HUES48 (cell line): ENCODE results near the gene TP73.
"Not testable (repeated sequence)": the region's sequence is repeated elsewhere in the genome, so short reads cannot be mapped to it uniquely, and the experiment has no call there.

Experiments
- H3K27ac ChIP-seq: one replicate; pipeline ENCODE4 v1.7.0; 2013; ENCODE audit warnings: low read depth, low read length, inconsistent platforms
- H3K27me3 ChIP-seq: 2 replicates; pipeline ENCODE4 v1.6.1; 2013; ENCODE audit warnings: mild to moderate bottlenecking, low read length; ENCODE audit not compliant: control insufficient read depth, insufficient read depth
- H3K36me3 ChIP-seq: 2 replicates; pipeline ENCODE4 v1.6.1; 2013; ENCODE audit warnings: low read length; ENCODE audit not compliant: control insufficient read depth, insufficient read depth
- H3K4me1 ChIP-seq: 2 replicates; pipeline ENCODE4 v1.6.1; 2013; ENCODE audit warnings: mild to moderate bottlenecking, low read length; ENCODE audit not compliant: control insufficient read depth, insufficient read depth
- H3K4me3 ChIP-seq: 2 replicates; pipeline ENCODE4 v1.5.1; 2013; ENCODE audit warnings: mild to moderate bottlenecking, low read depth, low read length
- H3K9ac ChIP-seq: 2 replicates; pipeline ENCODE4 v1.6.1; 2013; ENCODE audit warnings: mild to moderate bottlenecking, low read depth, low read length, moderate library complexity
- H3K9me3 ChIP-seq: 2 replicates; pipeline ENCODE4 v1.6.1; 2013; ENCODE audit warnings: low read length; ENCODE audit not compliant: control insufficient read depth, insufficient read depth

Gene TP73

DNA sequence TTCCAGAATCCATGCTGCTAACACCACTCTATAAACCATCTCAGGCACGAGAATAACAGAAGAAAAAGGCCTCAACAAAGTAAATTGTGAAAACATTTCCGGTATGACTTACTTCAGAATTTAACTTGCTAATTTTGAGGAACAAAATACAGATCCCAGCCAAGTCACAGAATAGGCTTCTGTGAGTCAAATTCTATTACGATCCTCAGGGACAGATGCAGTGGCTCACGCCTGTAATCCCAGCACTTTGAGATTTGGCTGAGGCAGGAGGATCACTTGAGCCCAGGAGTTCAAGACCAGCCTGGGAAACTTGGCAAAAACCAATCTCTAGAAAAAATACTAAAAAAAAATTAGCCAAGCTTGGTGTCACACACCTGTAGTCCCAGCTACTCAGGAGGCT is 91.1 kb downstream of the TP73 start:
- no peaks in the 10 kb centered on the region for H3K9me3 ChIP-seq
- no peak overlapping the region for H3K9ac ChIP-seq
- peaks cover 11% of the 10 kb centered on the region for H3K4me1 ChIP-seq
- H3K27ac ChIP-seq: no peak overlapping the region
- H3K4me3 ChIP-seq: no peak overlapping the region
- H3K27me3 ChIP-seq: no peaks in the 10 kb centered on the region
- peaks cover 52% of the 10 kb centered on the region for H3K36me3 ChIP-seq

- Histone ChIP-seq H3K9me3 (no peaks in the 10 kb centered on the region), H3K4me3 (no peak overlapping the region), H3K4me1 (peaks cover 11% of the 10 kb centered on the region), H3K27ac (no peak overlapping the region), H3K36me3 (peaks cover 48% of the 10 kb centered on the region), H3K9ac (no peak overlapping the region), H3K27me3 (no peaks in the 10 kb centered on the region)
These were observed 91.5 kb downstream of the TP73 start for GRCh38 chr1:3743826-3744225.

GRCh38 chr1:3744646-3745045 is 92.3 kb downstream of the TP73 start:
- Histone ChIP-seq H3K27ac (no peak overlapping the region), H3K4me3 (no peak overlapping the region), H3K9ac (no peak overlapping the region), H3K4me1 (peaks cover 11% of the 10 kb centered on the region), H3K36me3 (peaks cover 40% of the 10 kb centered on the region), H3K9me3 (no peaks in the 10 kb centered on the region), H3K27me3 (no peaks in the 10 kb centered on the region; the same call in 1 of the 2 replicates)

DNA sequence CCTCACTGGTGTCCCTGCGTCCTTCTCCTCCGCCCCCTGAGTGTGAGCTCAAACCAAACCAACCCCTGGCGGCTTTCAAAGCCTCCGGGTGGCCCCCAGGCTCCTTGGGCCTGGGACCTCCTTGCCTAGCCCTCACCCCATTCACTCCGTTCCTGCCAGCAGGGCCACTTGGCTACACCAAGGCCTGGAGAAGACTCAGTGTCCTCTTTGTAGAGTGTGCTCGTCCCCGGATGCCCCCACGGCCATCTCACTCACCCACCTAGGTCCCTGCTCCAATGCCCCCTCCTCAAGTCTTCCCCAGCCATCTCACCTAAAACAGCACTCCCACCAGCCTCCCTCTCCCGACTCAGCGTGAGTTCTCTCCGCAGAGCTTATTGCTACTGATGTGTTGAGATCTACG is 92.8 kb downstream of the TP73 start:
- Histone ChIP-seq H3K4me3 (no peak overlapping the region), H3K4me1 (peaks cover 11% of the 10 kb centered on the region), H3K36me3 (peaks cover 36% of the 10 kb centered on the region), H3K27me3 (no peaks in the 10 kb centered on the region; the same call in 1 of the 2 replicates), H3K9me3 (no peaks in the 10 kb centered on the region), H3K27ac (no peak overlapping the region), H3K9ac (no peak overlapping the region)

DNA sequence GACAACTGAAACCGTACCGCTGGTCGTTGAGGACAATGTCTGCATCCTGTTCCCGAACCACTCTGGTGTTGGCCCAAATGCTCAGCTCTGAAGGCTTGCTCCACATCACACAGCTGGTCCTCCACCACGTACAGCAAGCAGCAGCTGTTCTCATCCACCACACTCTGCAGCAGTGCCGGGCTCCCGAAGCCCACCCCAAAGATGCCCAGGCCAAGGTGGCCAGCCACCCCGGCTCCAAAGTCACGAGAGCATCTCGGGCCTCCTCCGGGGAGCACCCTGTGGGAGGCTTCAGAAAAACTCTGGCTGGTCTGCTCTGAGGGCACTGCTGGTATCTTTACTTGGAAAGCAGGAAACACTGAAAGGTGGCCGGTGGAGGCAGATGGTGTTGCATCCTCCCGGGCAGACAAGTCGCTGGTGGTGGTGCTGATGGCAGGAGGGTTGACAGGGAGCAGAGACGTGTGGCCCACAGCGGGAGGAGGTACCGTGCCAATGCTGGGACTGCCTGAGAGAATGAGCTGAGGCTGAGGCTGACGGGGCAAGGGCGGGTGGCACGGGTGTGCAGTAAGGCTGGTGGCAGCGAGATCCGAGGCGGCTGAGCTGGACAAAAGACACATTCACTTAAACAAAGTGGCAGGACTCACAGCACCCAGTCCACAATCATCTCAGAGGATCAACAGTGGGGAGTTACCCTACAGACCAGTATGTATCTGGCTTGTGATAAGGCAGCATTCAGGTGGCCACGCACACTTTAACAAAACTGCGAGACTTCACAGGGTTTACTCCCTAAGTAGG is 93.5 kb downstream of the TP73 start:
- H3K9ac ChIP-seq: 0 out of 2 replicates have a peak overlapping the region, but pooled peaks have one; percentile 60
- H3K27me3 ChIP-seq: peaks cover 5% of the 10 kb centered on the region; the same call in 1 of the 2 replicates
- no peaks in the 10 kb centered on the region for H3K9me3 ChIP-seq
- H3K4me1 ChIP-seq: peaks cover 11% of the 10 kb centered on the region
- H3K4me3 ChIP-seq: peak overlapping the region; percentile 89
- H3K27ac ChIP-seq: no peak overlapping the region
- H3K36me3 ChIP-seq: peaks cover 29% of the 10 kb centered on the region

GRCh38 chr1:3746389-3746829 is 94.1 kb downstream of the TP73 start:
- peaks cover 23% of the 10 kb centered on the region for H3K36me3 ChIP-seq
- H3K9ac ChIP-seq: peak overlapping the region; percentile 60
- H3K4me1 ChIP-seq: peaks cover 11% of the 10 kb centered on the region
- no peaks in the 10 kb centered on the region for H3K9me3 ChIP-seq
- H3K27ac ChIP-seq: peak overlapping the region; percentile 66
- peaks cover 5% of the 10 kb centered on the region; the same call in 1 of the 2 replicates for H3K27me3 ChIP-seq
- peak overlapping the region; percentile 89 for H3K4me3 ChIP-seq

DNA sequence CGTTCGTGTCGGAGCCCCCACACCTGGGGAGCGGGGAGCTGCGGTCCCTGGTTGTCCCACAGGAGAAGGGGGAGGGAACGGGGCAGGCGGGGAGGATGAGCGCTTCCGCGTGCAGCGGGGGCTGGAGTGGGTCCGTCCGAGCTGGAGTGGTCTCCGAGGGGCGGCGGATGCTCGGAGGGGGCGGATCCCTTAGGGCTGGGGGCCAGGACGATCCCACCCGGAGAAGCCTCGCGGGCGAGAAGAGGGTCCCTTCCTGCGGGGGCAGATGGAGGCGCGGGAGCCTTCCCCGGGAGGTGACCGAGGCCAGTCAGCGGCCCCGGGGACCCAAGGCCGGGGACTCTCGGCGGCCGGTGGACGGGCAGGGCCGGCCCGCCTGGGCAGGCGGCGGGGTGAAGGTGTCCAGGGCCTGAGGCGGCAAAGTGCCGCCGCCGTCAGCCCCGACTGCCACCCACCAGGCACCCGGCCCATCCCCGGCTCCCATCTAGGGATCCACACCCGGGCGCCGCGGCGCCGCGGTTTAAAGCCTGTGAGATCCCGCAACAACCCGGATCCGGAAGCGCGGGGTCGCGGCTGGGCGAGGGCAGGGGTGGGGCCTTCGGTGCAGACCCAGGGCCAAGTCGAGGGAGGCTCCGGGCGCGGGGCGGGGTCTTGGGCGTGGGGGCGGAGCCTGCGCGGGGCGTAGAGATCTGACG is 94.7 kb downstream of the TP73 start:
- H3K9ac ChIP-seq: peak overlapping the region; percentile 60
- no peaks in the 10 kb centered on the region for H3K9me3 ChIP-seq
- H3K27ac ChIP-seq: peak overlapping the region; percentile 66
- peaks cover 11% of the 10 kb centered on the region for H3K4me1 ChIP-seq
- peak overlapping the region; percentile 89 for H3K4me3 ChIP-seq
- peaks cover 5% of the 10 kb centered on the region; the same call in 1 of the 2 replicates for H3K27me3 ChIP-seq
- H3K36me3 ChIP-seq: peaks cover 18% of the 10 kb centered on the region

DNA sequence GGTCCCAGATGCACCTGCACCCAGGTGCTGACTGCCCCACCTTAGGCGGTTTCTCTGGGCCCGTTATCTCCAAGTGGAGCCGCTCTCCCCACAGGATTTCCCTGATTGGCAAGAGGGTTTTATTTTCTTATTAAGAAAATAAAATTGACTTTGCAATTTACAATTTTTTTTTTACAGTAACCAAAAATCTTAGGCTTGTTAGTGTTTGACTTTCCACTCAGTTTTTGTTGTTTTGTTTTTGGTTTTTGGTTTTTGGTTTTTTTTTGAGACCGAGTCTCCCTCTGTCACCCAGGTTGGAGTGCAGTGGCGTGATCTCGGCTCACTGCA is 95.2 kb downstream of the TP73 start:
- H3K4me3 ChIP-seq: peak overlapping the region; percentile 89; the same call in 1 of the 2 replicates
- H3K9ac ChIP-seq: no peak overlapping the region
- no peak overlapping the region for H3K27ac ChIP-seq
- H3K36me3 ChIP-seq: peaks cover 12% of the 10 kb centered on the region
- peaks cover 5% of the 10 kb centered on the region; the same call in 1 of the 2 replicates for H3K27me3 ChIP-seq
- no peaks in the 10 kb centered on the region for H3K9me3 ChIP-seq
- peaks cover 11% of the 10 kb centered on the region for H3K4me1 ChIP-seq

GRCh38 chr1:3747903-3748302 is 95.6 kb downstream of the TP73 start:
- H3K9ac ChIP-seq: no peak overlapping the region
- H3K4me1 ChIP-seq: peaks cover 11% of the 10 kb centered on the region
- peaks cover 5% of the 10 kb centered on the region; the same call in 1 of the 2 replicates for H3K27me3 ChIP-seq
- no peaks in the 10 kb centered on the region for H3K9me3 ChIP-seq
- H3K27ac ChIP-seq: no peak overlapping the region
- H3K36me3 ChIP-seq: peaks cover 8% of the 10 kb centered on the region
- H3K4me3 ChIP-seq: no peak overlapping the region

DNA sequence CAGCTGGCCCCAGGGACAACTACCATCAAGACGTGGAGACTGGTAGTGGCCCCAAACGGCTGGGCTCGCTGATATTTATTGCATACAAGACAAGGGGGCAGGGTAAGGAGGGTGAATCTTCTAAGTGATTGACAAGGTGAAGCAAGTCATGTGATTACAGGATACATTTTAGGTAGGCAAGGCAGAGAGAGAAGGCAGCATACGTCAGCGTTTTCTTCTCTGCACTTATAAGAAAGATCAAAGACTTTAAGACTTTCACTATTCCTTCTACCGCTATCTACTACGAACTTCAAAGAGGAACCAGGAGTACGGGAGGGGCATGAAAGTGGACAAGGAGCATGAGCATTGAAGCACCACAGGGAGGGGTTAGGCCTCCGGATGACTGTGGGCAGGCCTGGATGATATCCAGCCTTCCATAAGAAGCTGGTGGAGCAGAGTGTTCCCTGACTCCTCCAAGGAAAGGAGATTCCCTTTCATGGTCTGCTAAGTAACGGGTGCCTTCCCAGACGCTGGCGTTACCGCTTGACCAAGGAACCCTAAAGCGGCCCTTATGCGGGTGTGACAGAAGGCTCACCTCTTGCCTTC is 96.1 kb downstream of the TP73 start:
- H3K4me3 ChIP-seq, H3K36me3 ChIP-seq, H3K27ac ChIP-seq, H3K9me3 ChIP-seq, H3K27me3 ChIP-seq, H3K9ac ChIP-seq: not testable (repeated sequence)
- peaks cover 11% of the 10 kb centered on the region for H3K4me1 ChIP-seq

- H3K27me3 ChIP-seq: peaks cover 5% of the 10 kb centered on the region; the same call in 1 of the 2 replicates
- peaks cover 11% of the 10 kb centered on the region for H3K4me1 ChIP-seq
- H3K9ac ChIP-seq: no peak overlapping the region
- no peak overlapping the region for H3K27ac ChIP-seq
- H3K36me3 ChIP-seq: peaks cover 2% of the 10 kb centered on the region; the same call in 1 of the 2 replicates
- H3K9me3 ChIP-seq: no peaks in the 10 kb centered on the region
- H3K4me3 ChIP-seq: no peak overlapping the region
These were observed 97.2 kb downstream of the TP73 start for GRCh38 chr1:3749512-3749911.
